DMS53 treated with DMSO at 0.1 percent for 48 hours (cell line): ENCODE measurements around the gene NANS.
"Not testable (repeated sequence)": the region's sequence is repeated elsewhere in the genome, so short reads cannot be mapped to it uniquely, and the experiment has no call there.

Experiments used
- DNase-seq: peaks from one replicate; lab custom pipeline; 2025; ENCODE audit not compliant: unreplicated experiment; lab: John Stamatoyannopoulos, UW

The NANS gene

GRCh38 chr9:98099346-98099745 is 42.8 kb downstream of the NANS start:
- no peak for DNase-seq

GRCh38 chr9:98099898-98100297 is 43.4 kb downstream of the NANS start:
- DNase-seq = peak; percentile 29

GRCh38 chr9:98100456-98100855 is 43.9 kb downstream of the NANS start:
- no peak for DNase-seq

GRCh38 chr9:98101416-98101815 is 44.9 kb downstream of the NANS start:
- DNase-seq = no peak

- DNase-seq = peak; percentile 41
Observed at GRCh38 chr9:98101868-98102273, 45.3 kb downstream of the NANS start.

- no peak for DNase-seq
Observed at GRCh38 chr9:98104445-98104881, 47.9 kb downstream of the NANS start.

- DNase-seq = no peak
Observed at GRCh38 chr9:98105006-98105405, 48.5 kb downstream of the NANS start.

GRCh38 chr9:98107926-98108325 is 51.4 kb downstream of the NANS start:
- DNase-seq = no peak

- DNase-seq = no peak
Observed at GRCh38 chr9:98108531-98109031, 52.0 kb downstream of the NANS start.

- DNase-seq = no peak
Observed at GRCh38 chr9:98109052-98109451, 52.5 kb downstream of the NANS start.

- not testable (repeated sequence) for DNase-seq
Observed at GRCh38 chr9:98117097-98117496, 60.6 kb downstream of the NANS start.

GRCh38 chr9:98117984-98118639 is 61.6 kb downstream of the NANS start:
- peak; percentile 12 for DNase-seq

GRCh38 chr9:98118640-98119601 is 62.4 kb downstream of the NANS start, which contains the start of gene TRIM14:
TSS of gene TRIM14 (minus strand) at chr9:98119222. CDS start at chr9:98119188, 34 bp downstream.
- DNase-seq = no peak

- no peak for DNase-seq
Observed at GRCh38 chr9:98120476-98120875, 63.9 kb downstream of the NANS start.

- peak; percentile 28 for DNase-seq
Observed at GRCh38 chr9:98121058-98121457, 64.5 kb downstream of the NANS start.

- DNase-seq = not testable (repeated sequence)
Observed at GRCh38 chr9:98124091-98124490, 67.6 kb downstream of the NANS start.

- no peak for DNase-seq
Observed at GRCh38 chr9:98124637-98125426, 68.3 kb downstream of the NANS start.

- DNase-seq = no peak
Observed at GRCh38 chr9:98127226-98127625, 70.7 kb downstream of the NANS start.

GRCh38 chr9:98128316-98128715 is 71.8 kb downstream of the NANS start:
- no peak for DNase-seq

- no peak for DNase-seq
Observed at GRCh38 chr9:98129451-98129881, 72.9 kb downstream of the NANS start.

GRCh38 chr9:98130060-98130459 is 73.5 kb downstream of the NANS start:
- not testable (repeated sequence) for DNase-seq
